Muscle of leg (tissue), 11 donors: ENCODE results near the gene KIF22. TPM values are rescaled to one million over a fixed set of nuclear protein-coding genes. Genes with fewer than 3 reads are reported as not detected.

Experiments
- DNase-seq: peaks from one replicate; pipeline ENCODE4 v3.0.0; 2013
- H3K27ac ChIP-seq: one replicate; pipeline ENCODE4 v1.5.1; 2013; ENCODE audit warnings: mild to moderate bottlenecking, low read length, control low read depth
- H3K27me3 ChIP-seq: one replicate; pipeline ENCODE4 v1.6.1; 2013; ENCODE audit warnings: low read length; ENCODE audit not compliant: control insufficient read depth, insufficient read depth
- H3K36me3 ChIP-seq: one replicate; pipeline ENCODE4 v1.6.1; 2013; ENCODE audit warnings: low read length; ENCODE audit not compliant: control insufficient read depth, insufficient read depth
- H3K4me1 ChIP-seq: one replicate; pipeline ENCODE4 v1.6.1; 2013; ENCODE audit warnings: low read length; ENCODE audit not compliant: control insufficient read depth, insufficient read depth
- H3K4me3 ChIP-seq: one replicate; pipeline ENCODE4 v1.5.1; 2013; ENCODE audit warnings: low read length, control low read depth
- H3K9me3 ChIP-seq: replicated peaks from 2 replicates; pipeline ENCODE4 v1.6.1; 2013; ENCODE audit warnings: low read depth, low read length; ENCODE audit not compliant: control insufficient read depth
- WGBS: methylation state at CpG from one replicate; pipeline ENCODE4 v1.1.5; 2013; ENCODE audit warnings: missing lambda C conversion rate; ENCODE audit not compliant: insufficient coverage; 5-methylcytosine and 5-hydroxymethylcytosine counted together
- polyA plus RNA-seq, 8 donors: library from polyadenylated mRNA; unstranded; fragments of 120-200 nt; gene quantifications; one replicate each; pipeline versions ENCODE4 v1.2.1 to v1.2.3, GENCODE V29; 2013; ENCODE audit warnings: inconsistent platforms in 1 of 8, low replicate concordance in 1 of 8; ENCODE audit not compliant: insufficient read length in 8 of 8, insufficient read depth in 1 of 8
- total RNA-seq: library from RNA; stranded (reverse); fragments of 120-200 nt; gene quantifications from one replicate; pipeline ENCODE4 v1.2.4, GENCODE V29; 2013

Gene KIF22
- total and polyA plus RNA-seq, 9 donors: 26.2 to 43.0 (median 39.3) TPM

DNA sequence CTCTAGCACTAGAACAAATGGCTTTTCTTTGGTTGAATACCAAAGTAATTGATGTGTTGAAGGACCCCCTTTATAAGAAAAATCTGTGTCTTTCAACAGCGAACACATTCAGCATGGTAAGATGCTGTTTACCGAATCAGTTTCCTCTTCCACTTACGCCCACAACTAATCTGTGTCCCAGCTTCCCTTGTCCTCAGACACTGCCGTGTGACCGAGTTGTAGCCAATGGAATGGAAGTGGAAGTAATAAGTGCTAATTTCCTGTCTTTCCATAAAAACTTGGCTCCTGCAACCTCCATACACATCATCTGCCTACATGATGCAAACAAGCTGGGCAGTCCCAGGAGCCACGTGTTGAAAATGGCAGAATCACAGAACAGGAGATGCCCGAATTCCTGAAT lies 62.1 kb downstream of the KIF22 start:
- DNase-seq: peak; percentile 87
- Histone ChIP-seq H3K4me3 (no peak overlapping the region), H3K9me3 (no peaks in the 10 kb centered on the region), H3K36me3 (peaks cover 2% of the 10 kb centered on the region), H3K27ac (peak overlapping the region; percentile 32), H3K4me1 (peaks cover 2% of the 10 kb centered on the region), H3K27me3 (no peaks in the 10 kb centered on the region)
- no CpG with 5 or more reads among the region's 7 CpGs for WGBS

DNA sequence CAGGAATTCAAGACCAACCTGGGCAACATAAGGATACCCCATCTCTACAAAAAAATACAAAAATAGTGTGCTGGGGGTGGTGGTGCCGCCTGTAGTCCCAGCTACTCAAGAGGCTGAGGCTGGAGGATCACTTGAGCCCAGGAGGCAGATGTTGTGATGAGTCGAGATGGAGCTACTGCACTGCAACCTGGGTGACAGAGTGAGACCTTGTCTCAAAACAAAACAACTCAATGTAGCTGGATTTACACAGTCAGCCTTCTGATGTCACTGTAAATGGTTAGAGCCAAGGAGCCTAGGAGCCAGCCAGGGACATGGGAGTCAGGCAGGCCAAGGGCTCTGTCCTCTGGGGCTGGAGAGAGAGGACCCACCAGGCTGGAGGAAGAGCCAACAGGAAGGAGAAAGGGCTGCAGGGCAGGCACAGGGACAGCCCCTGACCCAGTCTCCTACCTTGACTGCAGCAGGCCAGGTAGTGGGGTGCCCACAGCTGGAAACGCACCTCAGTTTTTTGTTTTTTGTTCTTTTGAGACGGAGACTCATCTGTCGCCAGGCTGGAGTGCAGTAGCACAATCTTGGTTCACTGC lies 64.1 kb downstream of the KIF22 start:
- Histone ChIP-seq H3K9me3 (no peaks in the 10 kb centered on the region), H3K27ac (no peak overlapping the region), H3K36me3 (peaks cover 12% of the 10 kb centered on the region), H3K4me3 (no peak overlapping the region), H3K27me3 (no peaks in the 10 kb centered on the region), H3K4me1 (peaks cover 2% of the 10 kb centered on the region)
- no peak for DNase-seq
- 84% methylated on average over 3 of the region's 5 CpGs for WGBS

Other genes starting within 250 kb of the KIF22 start
- 0.31 TPM for gene SPN, start 127.5 kb upstream of the KIF22 start, total RNA-seq
- 1 to 10 TPM in 5 of 8 donors, under 1 TPM in 3; 0.66 to 1.5 (median 1.1) TPM for gene SPN, start 127.5 kb upstream of the KIF22 start, polyA plus RNA-seq
- gene QPRT, start 111.6 kb upstream of the KIF22 start, total RNA-seq: 57.1 TPM
- gene QPRT, start 111.6 kb upstream of the KIF22 start, polyA plus RNA-seq: 10 to 100 TPM; 60.4 to 97.7 (median 67.1) TPM
- 0.18 TPM for gene C16orf54, start 44.8 kb upstream of the KIF22 start, total RNA-seq
- under 1 TPM; 0.15 to 0.35 (median 0.27) TPM for gene C16orf54, start 44.8 kb upstream of the KIF22 start, polyA plus RNA-seq
- gene ZG16, start 12.5 kb upstream of the KIF22 start, total RNA-seq: not detected
- under 1 TPM in 2 of 8 donors, not detected in 6; 0.05 to 0.13 TPM for gene ZG16, start 12.5 kb upstream of the KIF22 start, polyA plus RNA-seq
- 121 TPM for gene MAZ, start 15.8 kb downstream of the KIF22 start, total RNA-seq
- 100 to 1,000 TPM; 236 to 314 (median 273) TPM for gene MAZ, start 15.8 kb downstream of the KIF22 start, polyA plus RNA-seq
- 8.3 TPM for gene PRRT2, start 21.4 kb downstream of the KIF22 start, total RNA-seq
- gene PRRT2, start 21.4 kb downstream of the KIF22 start, polyA plus RNA-seq: 10 to 100 TPM; 11.9 to 28.5 (median 18.3) TPM
- gene PAGR1, start 25.4 kb downstream of the KIF22 start, total RNA-seq: 31.3 TPM
- gene PAGR1, start 25.4 kb downstream of the KIF22 start, polyA plus RNA-seq: 10 to 100 TPM; 28.7 to 46.4 (median 33.5) TPM
- gene MVP, start 29.7 kb downstream of the KIF22 start, total RNA-seq: 21.5 TPM
- gene MVP, start 29.7 kb downstream of the KIF22 start, polyA plus RNA-seq: 10 to 100 TPM; 14.5 to 30.0 (median 19.5) TPM
- 29.0 TPM for gene CDIPT, start 72.5 kb downstream of the KIF22 start, total RNA-seq
- 10 to 100 TPM; 36.2 to 52.8 (median 44.2) TPM for gene CDIPT, start 72.5 kb downstream of the KIF22 start, polyA plus RNA-seq
- 1.1 TPM for gene SEZ6L2, start 108.8 kb downstream of the KIF22 start, total RNA-seq
- 1 to 10 TPM; 2.2 to 8.4 (median 3.2) TPM for gene SEZ6L2, start 108.8 kb downstream of the KIF22 start, polyA plus RNA-seq
- 0.09 TPM for gene ASPHD1, start 109.7 kb downstream of the KIF22 start, total RNA-seq
- gene ASPHD1, start 109.7 kb downstream of the KIF22 start, polyA plus RNA-seq: 1 to 10 TPM in 2 of 8 donors, under 1 TPM in 6; 0.36 to 1.6 (median 0.63) TPM
- 4.3 TPM for gene KCTD13, start 135.5 kb downstream of the KIF22 start, total RNA-seq
- gene KCTD13, start 135.5 kb downstream of the KIF22 start, polyA plus RNA-seq: 10 to 100 TPM in 6 of 8 donors, 1 to 10 TPM in 2; 8.5 to 18.8 (median 12.2) TPM
- 49.5 TPM for gene TMEM219, start 171.3 kb downstream of the KIF22 start, total RNA-seq
- gene TMEM219, start 171.3 kb downstream of the KIF22 start, polyA plus RNA-seq: 10 to 100 TPM; 53.8 to 73.8 (median 62.0) TPM
- 28.0 TPM for gene TAOK2, start 183.1 kb downstream of the KIF22 start, total RNA-seq
- 10 to 100 TPM; 30.8 to 43.3 (median 38.8) TPM for gene TAOK2, start 183.1 kb downstream of the KIF22 start, polyA plus RNA-seq
- gene HIRIP3, start 204.9 kb downstream of the KIF22 start, total RNA-seq: 10.5 TPM
- gene HIRIP3, start 204.9 kb downstream of the KIF22 start, polyA plus RNA-seq: 10 to 100 TPM; 14.5 to 18.5 (median 17.1) TPM
- 32.9 TPM for gene INO80E, start 205.5 kb downstream of the KIF22 start, total RNA-seq
- 10 to 100 TPM; 29.5 to 41.8 (median 36.5) TPM for gene INO80E, start 205.5 kb downstream of the KIF22 start, polyA plus RNA-seq
- gene DOC2A, start 220.3 kb downstream of the KIF22 start, total RNA-seq: 0.22 TPM
- 1 to 10 TPM in 4 of 8 donors, under 1 TPM in 4; 0.66 to 1.8 (median 0.96) TPM for gene DOC2A, start 220.3 kb downstream of the KIF22 start, polyA plus RNA-seq
- gene C16orf92, start 232.4 kb downstream of the KIF22 start, total RNA-seq: not detected
- not detected for gene C16orf92, start 232.4 kb downstream of the KIF22 start, polyA plus RNA-seq
- 0.40 TPM for gene TLCD3B, start 240.5 kb downstream of the KIF22 start, total RNA-seq
- 1 to 10 TPM in 1 of 8 donors, under 1 TPM in 7; 0.25 to 1.7 (median 0.72) TPM for gene TLCD3B, start 240.5 kb downstream of the KIF22 start, polyA plus RNA-seq